KOPT-K1 (cell line): ENCODE results near the gene CCDC102A.

Source experiments
- H3K27ac ChIP-seq: fragments of 200-600 bp; sonication (generic); 2 replicates; pipeline ENCODE4 v1.5.1; 2016; ENCODE audit warnings: antibody characterized with exemption, mild to moderate bottlenecking, low read depth, low read length; ENCODE audit not compliant: poor library complexity, severe bottlenecking
- H3K36me3 ChIP-seq: fragments of 200-600 bp; sonication (generic); 2 replicates; pipeline ENCODE4 v1.5.1; 2017; ENCODE audit warnings: antibody characterized with exemption, mild to moderate bottlenecking, low read length, moderate library complexity; ENCODE audit not compliant: insufficient read depth
- H3K9me3 ChIP-seq: fragments of 200-600 bp; sonication (generic); 2 replicates; pipeline ENCODE4 v1.5.1; 2017; ENCODE audit warnings: antibody characterized with exemption, low read length, mild to moderate bottlenecking; ENCODE audit not compliant: insufficient read depth, poor library complexity, severe bottlenecking

The CCDC102A gene

DNA sequence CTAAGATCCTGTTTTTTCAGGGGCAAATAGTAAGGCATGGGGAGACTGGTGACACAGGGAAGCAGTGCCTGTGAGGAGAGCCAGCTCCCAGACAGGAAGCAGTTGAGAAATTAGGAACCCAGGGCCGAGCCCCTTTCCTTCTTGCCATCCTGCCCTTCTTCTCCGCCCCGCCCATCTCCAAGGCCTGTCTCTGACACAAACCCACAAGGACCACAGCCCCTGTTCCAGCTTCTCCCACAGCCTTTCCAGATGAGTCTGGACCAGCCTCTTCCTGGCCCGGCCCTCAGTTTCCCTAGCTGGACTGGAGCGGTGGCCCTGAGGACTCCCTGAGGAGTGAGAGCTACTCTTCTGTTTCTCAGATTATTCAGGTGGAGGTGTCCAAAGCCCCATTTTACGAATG lies 9.9 kb downstream of the CCDC102A start:
- H3K27ac ChIP-seq, result no peak overlapping the region
- no peaks in the 10 kb centered on the region for H3K9me3 ChIP-seq
- peaks cover 3% of the 10 kb centered on the region; the same call in 1 of the 2 replicates for H3K36me3 ChIP-seq

DNA sequence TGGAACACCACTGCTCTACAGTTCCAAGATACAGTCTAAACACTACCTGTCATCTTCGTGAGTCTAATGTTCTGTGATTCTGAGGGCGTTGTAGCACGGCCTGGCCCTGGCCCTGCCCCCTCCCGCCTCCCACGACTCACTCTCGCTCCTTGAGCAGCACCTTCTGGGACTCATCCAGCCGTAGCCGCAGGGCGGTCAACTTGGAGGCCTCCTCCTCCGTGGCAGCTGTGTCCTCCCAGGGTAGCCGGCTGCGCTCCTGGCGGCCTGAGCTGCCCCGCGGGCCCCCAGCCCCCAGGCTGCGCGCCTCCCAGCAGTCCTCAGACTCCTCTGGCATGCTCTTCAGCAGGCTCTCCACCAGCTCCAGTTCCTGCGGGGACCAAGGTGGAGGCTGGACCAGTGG lies 10.6 kb downstream of the CCDC102A start:
- H3K36me3 ChIP-seq, result peaks cover 3% of the 10 kb centered on the region; the same call in 1 of the 2 replicates
- H3K9me3 ChIP-seq, result no peaks in the 10 kb centered on the region
- H3K27ac ChIP-seq, result no peak overlapping the region

DNA sequence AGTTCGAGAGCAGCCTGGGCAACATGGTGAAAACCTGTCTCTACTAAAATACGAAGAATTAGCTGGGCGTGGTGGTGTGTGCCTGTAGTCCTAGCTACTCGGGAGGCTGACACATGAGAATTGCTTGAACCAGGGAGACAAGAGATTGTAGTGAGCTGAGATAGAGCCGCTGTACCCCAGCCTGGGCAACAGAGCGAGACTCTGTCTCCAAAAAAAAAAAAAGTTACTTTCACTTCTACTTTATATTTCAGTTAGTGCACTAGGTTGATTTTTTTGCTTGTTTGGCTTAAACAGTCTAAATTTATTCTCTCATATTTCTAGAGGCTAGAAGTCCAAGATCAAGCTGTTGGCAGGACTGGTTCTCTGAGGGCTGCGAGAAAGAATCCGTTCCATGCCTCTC lies 13.4 kb downstream of the CCDC102A start:
- H3K27ac ChIP-seq, result no peak overlapping the region
- H3K36me3 ChIP-seq, result peaks cover 12% of the 10 kb centered on the region; the same call in 1 of the 2 replicates
- H3K9me3 ChIP-seq, result no peaks in the 10 kb centered on the region

DNA sequence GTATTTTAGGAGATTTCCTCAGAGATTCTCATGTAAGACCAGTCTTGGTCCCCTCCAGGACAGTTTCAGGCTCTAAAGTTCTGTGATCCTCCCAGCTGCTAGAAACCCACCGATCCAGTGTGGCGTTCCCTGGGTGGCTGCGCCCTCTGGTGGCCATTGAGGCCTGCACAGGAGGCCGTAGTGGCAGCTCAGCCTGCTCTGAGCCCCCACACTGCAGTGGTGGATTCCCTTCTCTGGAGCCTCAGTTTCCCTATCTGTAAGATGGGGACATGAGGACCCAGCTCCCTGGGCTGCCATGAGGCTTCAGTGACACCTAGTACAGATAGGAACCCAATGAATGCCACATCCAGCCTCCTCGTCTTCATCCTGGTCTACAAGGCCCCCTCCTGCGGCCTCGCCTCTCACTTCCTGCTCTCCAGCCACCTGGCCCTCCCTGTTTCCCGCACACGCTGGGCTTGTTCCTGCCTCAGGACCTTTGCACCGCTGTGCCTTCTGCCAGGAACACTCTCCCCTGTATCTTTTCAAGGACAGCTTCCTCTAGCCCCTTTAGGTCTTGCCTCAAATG lies 16.5 kb downstream of the CCDC102A start:
- no peak overlapping the region for H3K27ac ChIP-seq
- H3K9me3 ChIP-seq, result no peaks in the 10 kb centered on the region
- H3K36me3 ChIP-seq, result peaks cover 31% of the 10 kb centered on the region; the same call in 1 of the 2 replicates

DNA sequence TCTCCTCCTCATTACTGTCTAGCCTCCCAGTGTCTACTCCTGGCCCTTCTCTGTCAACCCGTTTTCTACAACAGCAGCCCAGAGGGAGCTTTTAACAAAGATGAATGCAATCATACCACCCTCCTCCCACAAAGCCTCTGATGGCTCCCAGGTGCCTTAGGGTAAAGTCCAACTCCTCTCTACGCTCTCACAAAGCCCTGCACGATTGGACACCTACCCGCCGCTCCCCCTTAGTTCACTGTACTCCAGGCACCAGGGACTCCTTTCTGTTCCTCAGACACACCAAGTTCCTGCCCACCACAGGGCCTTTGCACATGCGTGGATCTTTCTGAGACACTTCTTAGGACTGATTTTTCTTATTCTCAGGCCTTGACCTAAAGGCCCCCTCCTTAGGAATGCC lies 17.4 kb downstream of the CCDC102A start:
- H3K27ac ChIP-seq, result no peak overlapping the region
- no peaks in the 10 kb centered on the region for H3K9me3 ChIP-seq
- H3K36me3 ChIP-seq, result peaks cover 40% of the 10 kb centered on the region; the same call in 1 of the 2 replicates

DNA sequence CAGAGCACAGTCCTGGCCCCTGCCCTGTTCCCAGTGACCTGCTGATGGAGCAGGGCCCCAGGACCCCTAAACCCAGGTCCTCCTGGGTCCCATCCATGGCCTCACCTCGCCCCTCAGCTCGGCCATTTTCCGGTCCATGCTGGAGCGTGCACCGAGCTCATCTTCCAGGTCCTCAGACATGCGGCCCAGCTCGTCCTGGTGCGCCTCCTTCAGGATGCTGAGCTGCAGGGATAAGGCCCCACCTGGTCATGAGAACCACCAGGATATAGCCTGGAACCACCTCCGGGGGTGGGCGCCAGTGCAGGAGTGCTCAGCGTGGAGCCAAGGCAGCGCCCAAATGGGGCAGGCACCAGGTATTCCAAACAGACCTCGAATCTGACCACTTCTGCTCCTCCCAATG lies 17.9 kb downstream of the CCDC102A start:
- Histone ChIP-seq H3K36me3 (peaks cover 40% of the 10 kb centered on the region; the same call in 1 of the 2 replicates), H3K27ac (no peak overlapping the region), H3K9me3 (no peaks in the 10 kb centered on the region)

DNA sequence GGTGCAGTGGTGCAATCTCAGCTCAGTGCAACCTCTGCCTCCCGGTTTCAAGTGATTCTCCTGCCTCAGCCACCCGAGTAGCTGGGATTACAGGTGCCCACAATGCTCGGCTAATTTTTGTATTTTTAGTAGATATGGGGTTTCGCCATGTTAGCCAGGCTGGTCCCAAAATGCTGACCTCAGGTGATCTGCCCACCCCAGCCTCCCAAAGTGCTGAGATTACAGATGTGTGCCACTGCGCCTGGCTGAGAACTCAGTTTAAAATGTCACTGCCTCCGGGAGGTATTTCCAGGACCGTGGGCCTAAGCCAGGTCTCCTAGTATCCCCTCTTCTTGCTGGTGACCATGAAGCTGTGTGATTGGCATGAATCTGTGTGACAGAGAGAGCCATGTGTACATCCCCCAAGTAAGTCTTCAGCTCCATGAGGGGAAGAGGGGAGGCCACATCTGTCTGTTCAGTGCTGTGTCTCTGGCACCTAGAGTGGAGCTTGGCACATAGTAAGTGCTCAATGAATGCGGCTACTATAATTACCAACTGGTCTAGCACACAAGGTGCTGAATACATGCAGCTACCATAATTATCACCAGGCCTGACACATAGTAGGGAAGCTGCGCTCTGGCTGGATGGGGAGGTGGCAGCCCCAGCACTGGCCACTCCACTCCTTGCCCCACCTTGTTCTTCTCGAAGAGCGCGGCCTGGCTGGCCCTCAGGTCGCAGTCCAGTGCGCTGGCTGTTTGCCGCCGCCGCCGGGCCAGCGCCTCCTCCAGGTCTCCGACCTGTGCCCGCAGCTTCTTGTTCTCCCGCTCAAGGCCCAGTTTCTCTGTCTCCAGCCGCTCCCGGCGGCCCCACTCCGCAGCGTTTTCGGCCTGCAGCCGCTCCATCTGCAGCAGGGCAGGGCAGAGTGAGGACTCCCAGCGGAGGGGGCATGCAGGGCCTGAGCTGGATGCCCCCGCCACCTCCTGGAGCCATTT lies 18.7 kb downstream of the CCDC102A start:
- Histone ChIP-seq H3K9me3 (no peaks in the 10 kb centered on the region), H3K27ac (no peak overlapping the region), H3K36me3 (peaks cover 40% of the 10 kb centered on the region; the same call in 1 of the 2 replicates)

DNA sequence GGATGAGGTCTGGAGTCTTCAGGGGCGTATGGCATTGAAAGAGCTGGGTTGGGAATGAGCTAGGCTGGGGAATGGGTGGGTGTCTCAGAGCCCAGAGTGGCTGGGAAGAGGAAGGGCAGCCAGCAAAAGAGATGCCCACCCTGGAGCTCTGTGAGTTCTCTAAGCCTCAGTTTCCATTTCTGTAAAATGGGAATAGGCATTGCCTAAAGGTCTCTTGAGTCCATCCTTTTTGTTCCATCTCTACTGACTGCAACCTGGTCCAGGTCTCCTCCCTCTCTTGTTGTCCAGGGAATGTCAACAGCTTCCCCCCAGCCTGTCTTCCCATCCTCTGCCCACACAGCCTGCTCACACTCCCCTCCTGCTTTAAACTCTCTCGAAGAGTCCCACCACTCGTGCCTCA lies 19.6 kb downstream of the CCDC102A start:
- no peak overlapping the region for H3K27ac ChIP-seq
- H3K36me3 ChIP-seq, result peaks cover 40% of the 10 kb centered on the region; the same call in 1 of the 2 replicates
- H3K9me3 ChIP-seq, result no peaks in the 10 kb centered on the region

DNA sequence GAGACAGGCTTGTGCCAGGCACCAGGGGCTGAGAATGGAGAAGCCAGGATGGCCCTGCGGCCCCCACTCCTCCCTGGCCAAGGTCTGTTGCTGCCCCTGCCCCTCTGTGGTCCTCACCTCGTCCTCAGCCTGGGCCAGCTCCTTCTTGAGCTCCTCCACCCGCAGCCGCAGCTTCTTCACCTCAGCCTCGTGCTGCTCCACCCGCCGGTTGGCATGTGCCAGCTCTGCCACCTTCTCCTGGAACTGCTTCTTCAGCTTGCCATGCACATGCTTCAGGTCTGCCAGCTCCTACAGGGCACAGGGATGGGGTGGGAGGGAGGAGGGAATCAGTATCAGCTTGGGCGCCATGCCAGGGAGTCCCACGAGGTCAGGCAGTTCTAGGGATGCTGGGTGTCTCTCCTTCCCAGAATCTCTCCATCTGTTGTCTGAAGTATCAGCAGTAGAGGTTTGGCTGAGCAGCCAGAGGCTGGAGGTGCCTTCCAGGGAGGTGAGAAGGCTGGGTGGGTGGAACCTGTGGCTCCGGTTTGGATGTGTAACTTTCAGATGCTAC lies 20.1 kb downstream of the CCDC102A start:
- H3K36me3 ChIP-seq, result peaks cover 40% of the 10 kb centered on the region; the same call in 1 of the 2 replicates
- H3K9me3 ChIP-seq, result no peaks in the 10 kb centered on the region
- no peak overlapping the region for H3K27ac ChIP-seq

DNA sequence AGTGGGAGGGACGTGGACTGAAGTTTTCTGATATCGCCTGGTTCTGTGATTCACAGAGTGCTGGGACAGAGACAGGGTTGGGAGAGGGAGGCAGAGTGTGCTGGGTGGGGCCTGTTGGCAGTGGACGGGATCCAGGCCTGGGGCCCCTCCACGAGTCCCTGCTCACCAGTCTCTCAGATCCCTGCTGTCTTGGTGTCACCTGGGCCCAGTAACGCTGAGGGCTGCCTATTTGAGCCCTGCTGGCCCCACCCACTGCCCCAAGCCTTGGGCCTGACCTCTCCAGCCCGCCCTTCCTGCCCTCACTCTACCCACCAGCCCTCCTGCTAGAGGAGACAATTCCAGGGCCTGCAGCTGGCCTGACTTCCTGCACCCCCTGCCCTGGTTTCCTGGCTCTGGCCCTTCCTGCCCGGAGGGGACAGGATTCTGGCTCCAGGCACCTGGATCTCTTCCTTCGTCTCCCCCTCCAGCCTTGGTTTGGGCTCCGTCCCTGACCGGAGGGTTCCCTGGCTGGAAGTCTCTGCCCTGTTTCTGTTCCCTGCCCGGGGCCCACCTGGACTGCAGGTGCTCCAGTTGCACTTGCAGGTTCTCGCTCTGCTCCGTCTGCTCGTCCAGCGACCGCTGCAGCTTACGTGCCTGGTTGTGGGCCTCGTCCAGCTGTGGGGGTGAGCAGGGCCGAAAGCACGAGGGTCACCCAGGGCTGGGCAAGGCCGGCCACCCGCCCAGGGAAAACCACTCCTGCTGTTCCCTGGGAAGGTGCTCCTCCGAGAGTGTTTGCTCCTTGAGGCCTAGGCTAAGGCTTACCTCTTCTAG lies 21.4 kb downstream of the CCDC102A start:
- Histone ChIP-seq H3K9me3 (no peaks in the 10 kb centered on the region), H3K36me3 (peaks cover 40% of the 10 kb centered on the region; the same call in 1 of the 2 replicates), H3K27ac (no peak overlapping the region)

DNA sequence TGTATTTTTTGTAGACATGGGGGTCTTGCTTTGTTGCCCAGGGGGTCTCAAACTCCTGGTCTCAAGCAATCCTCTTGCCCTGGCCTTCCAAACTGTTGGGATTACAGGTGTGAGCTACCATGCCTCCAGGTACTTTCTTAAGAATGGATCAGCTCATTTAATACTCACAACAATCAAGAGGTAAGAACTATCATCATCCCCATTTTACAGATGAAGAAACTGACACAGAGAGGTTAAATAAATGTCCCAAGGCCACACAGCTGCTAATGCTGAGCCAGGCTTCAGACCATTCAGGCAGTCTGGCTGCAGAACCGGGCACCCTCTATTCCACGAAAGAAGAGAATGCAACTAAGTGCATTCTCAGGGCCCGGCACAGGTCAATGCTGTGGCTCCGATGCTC lies 22.0 kb downstream of the CCDC102A start:
- Histone ChIP-seq H3K9me3 (no peaks in the 10 kb centered on the region), H3K27ac (no peak overlapping the region), H3K36me3 (peaks cover 40% of the 10 kb centered on the region; the same call in 1 of the 2 replicates)

DNA sequence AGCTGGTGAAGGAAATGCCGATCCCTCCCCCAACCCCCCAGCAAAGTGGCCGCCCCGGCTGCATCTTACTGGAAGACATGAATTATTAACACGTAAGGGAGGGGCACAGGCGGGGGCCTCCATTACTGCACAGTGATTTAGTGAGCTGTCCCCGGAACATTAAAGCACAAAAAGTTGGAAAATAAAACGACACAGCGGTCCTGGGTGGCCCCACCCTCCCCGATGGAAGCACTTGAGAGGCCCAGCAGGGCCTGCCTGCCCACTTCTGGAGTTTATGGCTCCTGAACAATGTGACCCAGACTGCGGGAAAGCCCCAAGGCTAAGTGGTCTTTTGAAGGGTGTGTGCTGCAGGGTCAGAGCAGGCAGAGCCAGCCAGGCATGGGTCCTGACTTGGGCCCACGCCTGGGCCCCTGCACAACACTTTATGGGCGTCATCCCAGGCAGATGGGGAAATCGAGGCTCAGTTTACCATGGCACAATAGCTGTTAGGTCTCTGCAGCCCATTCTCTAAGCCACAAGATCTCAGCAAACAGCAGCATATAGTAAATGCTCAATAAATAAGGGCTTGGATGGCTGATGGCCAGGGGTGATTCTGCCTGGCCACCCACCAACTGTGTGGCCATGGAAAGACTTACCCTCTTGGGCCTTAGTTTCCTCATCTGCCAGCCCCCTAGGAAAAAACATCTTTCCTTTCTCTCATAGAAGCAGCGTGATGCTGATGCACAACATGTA lies 22.8 kb downstream of the CCDC102A start:
- peaks cover 34% of the 10 kb centered on the region; the same call in 1 of the 2 replicates for H3K36me3 ChIP-seq
- no peaks in the 10 kb centered on the region for H3K9me3 ChIP-seq
- H3K27ac ChIP-seq, result no peak overlapping the region

DNA sequence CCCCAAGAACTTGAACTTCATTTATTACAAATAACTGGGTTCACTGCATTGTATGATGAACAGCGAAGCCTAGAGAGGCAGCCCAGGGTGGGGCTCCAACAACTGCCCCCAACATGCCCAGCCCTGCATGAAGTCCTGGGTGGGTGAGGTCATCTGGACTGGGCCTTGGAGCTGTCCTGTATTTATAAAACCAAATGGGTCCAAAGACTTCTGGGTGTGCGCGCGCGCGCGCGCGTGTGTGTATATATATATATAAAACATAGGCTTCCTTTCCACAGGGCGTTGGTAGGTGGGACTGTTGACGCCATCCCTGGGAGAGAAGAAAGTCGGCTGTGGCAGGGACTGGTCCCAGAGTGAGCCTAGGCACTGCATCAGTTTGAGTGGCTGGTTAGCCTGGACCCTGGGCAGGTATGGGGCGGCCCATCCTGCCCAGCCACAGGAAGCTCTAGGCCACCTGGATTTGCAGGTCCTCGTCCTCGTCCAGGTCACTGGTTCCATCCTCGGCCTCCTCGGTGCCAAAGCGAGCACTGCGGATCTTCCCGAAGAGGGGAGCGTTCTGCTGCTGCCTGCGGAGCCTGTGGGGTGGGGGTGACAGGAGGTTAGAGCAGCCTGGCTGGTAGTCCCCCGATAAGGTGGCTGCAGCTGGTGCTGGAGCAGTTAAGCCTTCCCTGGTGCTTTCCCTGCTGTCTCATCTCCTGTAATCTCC lies 23.9 kb downstream of the CCDC102A start:
- H3K27ac ChIP-seq, result no peak overlapping the region
- H3K9me3 ChIP-seq, result no peaks in the 10 kb centered on the region
- peaks cover 26% of the 10 kb centered on the region; the same call in 1 of the 2 replicates for H3K36me3 ChIP-seq
